GM19455 (cell line): ENCODE results near the gene CDH10.

Experiments used
- ATAC-seq: cut with Tn5 transposase; IDR thresholded peaks from one replicate; pipeline ENCODE4 v1.9.1; 2021; ENCODE audit not compliant: unreplicated experiment

CDH10 gene

GRCh38 chr5:24644761-24645160 is at the start of gene CDH10:
CDH10 (minus strand) TSS chr5:24644978; CDS start chr5:24593490, 51,488 bp downstream.
- ATAC-seq: no peak

- no peak for ATAC-seq
Measured at GRCh38 chr5:24693609-24694008, 48.8 kb upstream of the CDH10 start.

GRCh38 chr5:24691074-24691473 is 46.3 kb upstream of the CDH10 start:
- ATAC-seq: no peak

- ATAC-seq: no peak
Measured at GRCh38 chr5:24681106-24681505, 36.3 kb upstream of the CDH10 start.

GRCh38 chr5:24668050-24668449 is 23.3 kb upstream of the CDH10 start:
- ATAC-seq: no peak

GRCh38 chr5:24649531-24649930 is 4.8 kb upstream of the CDH10 start:
- no peak for ATAC-seq

- no peak for ATAC-seq
Measured at GRCh38 chr5:24646915-24647314, 2.1 kb upstream of the CDH10 start.

GRCh38 chr5:24645483-24645882 is 705 bp upstream of the CDH10 start:
- no peak for ATAC-seq

GRCh38 chr5:24643880-24644279 is 898 bp downstream of the CDH10 start:
- ATAC-seq: no peak

GRCh38 chr5:24643156-24643555 is 1.6 kb downstream of the CDH10 start:
- ATAC-seq: no peak

GRCh38 chr5:24642022-24642421 is 2.8 kb downstream of the CDH10 start:
- no peak for ATAC-seq

GRCh38 chr5:24635209-24635608 is 9.6 kb downstream of the CDH10 start:
- no peak for ATAC-seq

GRCh38 chr5:24633715-24634325 is 11.0 kb downstream of the CDH10 start:
- ATAC-seq: no peak

GRCh38 chr5:24632353-24632752 is 12.4 kb downstream of the CDH10 start:
- no peak for ATAC-seq

- no peak for ATAC-seq
Measured at GRCh38 chr5:24630918-24631317, 13.9 kb downstream of the CDH10 start.

GRCh38 chr5:24629798-24630197 is 15.0 kb downstream of the CDH10 start:
- no peak for ATAC-seq

GRCh38 chr5:24624872-24625271 is 19.9 kb downstream of the CDH10 start:
- no peak for ATAC-seq

- ATAC-seq: no peak
Measured at GRCh38 chr5:24623624-24624023, 21.2 kb downstream of the CDH10 start.

- no peak for ATAC-seq
Measured at GRCh38 chr5:24623031-24623430, 21.7 kb downstream of the CDH10 start.

- no peak for ATAC-seq
Measured at GRCh38 chr5:24621792-24622191, 23.0 kb downstream of the CDH10 start.

- no peak for ATAC-seq
Measured at GRCh38 chr5:24616566-24616965, 28.2 kb downstream of the CDH10 start.

- no peak for ATAC-seq
Measured at GRCh38 chr5:24615159-24615558, 29.6 kb downstream of the CDH10 start.

GRCh38 chr5:24609706-24610105 is 35.1 kb downstream of the CDH10 start:
- no peak for ATAC-seq
